GM18868 (cell line): ENCODE results near the gene SYT11.
"Not testable (repeated sequence)": the region's sequence is repeated elsewhere in the genome, so short reads cannot be mapped to it uniquely, and the experiment has no call there.

Source experiments
- ATAC-seq: cut with Tn5 transposase; IDR thresholded peaks from one replicate; pipeline ENCODE4 v1.9.1; 2021; ENCODE audit warnings: mild to moderate bottlenecking, moderate library complexity; ENCODE audit not compliant: unreplicated experiment

SYT11 gene

DNA sequence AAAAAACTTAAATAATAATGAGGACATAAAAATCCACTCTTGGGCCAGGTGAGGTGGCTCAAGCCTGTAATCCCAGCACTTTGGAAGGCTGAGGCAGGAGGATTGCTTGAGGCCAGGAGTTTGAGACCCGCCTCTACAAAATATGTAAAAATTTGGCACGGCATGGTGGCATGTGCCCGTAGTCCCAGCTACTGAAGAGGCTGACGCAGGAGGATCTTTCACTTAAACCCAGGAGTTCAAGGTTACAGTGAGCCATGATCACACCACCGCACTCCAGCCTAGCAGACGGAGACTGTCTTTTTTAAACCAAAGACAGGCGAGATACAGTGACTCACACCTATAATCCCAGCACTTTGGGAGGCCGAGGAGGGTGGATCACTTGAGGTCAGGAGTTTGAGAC lies 37.1 kb downstream of the SYT11 start:
- not testable (repeated sequence) for ATAC-seq

DNA sequence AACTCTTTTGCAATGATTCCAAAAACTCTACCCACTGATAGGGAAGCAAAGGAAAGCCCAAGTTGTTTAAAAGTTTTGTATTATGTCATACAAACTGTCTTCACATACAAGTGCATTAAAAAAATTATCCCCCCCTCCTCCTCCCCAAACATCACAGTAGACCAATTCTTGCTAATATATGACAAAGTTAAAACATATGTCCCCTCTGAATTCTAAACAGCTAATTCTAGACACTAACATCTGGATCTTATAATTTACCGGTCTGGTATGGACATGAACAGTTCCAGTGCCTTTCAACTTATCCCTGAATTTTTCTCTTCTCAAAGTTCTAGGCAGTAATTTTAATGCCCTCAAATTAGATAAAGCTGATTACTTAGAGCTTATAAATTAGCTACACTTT lies 38.4 kb downstream of the SYT11 start:
- no peak for ATAC-seq

DNA sequence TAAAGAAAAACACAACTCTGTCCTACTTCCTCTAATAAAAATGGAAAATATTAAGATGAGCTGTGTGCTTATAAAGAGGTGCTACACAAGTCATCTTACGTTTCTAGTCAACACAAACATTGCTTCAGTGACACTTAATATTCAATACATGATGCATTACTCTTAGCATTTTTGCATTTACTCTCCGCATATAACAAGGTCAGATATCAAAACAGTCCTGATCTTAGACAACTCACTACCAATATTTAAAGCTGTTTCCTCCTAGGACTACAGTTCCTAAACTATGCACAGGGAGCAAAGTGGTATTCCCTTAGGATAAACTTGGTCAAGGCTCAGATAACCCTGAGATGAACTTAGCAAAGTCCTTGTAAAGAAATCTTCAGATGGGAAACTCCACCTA lies 39.5 kb downstream of the SYT11 start:
- no peak for ATAC-seq

DNA sequence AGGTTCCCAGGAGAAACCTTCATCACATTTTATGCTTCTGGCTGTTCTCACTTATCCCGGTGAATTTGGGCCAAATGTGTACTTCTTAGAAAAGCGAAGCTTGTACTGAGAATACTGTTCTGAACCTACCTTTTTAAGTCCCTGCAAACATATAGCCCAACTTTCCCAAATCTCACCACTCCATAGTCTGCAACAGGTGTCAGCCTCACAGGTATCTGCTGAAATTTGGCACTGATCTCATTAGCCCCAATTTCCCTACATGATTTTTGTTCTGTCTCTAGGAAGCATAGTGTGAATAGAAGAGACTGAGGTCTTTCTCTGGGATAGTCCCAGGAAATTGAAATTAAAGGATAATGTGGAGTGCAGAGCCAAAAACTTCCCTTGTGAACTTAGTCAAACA lies 40.3 kb downstream of the SYT11 start:
- ATAC-seq = no peak

DNA sequence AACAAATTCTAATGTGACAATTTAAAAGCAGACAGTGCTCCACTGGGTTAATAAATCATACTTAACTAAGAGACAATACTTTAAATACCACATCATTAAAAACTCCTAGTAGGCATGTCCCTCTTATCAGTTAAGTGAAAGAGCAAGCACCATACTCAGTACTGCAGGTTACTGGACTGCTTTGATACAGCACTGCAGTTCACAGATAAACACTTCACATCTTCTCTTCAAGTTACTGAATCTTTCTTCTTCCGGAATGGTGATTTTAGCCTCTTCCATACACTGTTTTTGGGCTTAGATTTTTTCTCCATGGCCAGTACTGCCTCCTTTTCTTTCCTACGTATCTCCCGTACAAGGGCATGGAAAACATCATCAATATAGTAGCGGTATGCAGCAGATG lies 40.8 kb downstream of the SYT11 start:
- ATAC-seq = no peak

DNA sequence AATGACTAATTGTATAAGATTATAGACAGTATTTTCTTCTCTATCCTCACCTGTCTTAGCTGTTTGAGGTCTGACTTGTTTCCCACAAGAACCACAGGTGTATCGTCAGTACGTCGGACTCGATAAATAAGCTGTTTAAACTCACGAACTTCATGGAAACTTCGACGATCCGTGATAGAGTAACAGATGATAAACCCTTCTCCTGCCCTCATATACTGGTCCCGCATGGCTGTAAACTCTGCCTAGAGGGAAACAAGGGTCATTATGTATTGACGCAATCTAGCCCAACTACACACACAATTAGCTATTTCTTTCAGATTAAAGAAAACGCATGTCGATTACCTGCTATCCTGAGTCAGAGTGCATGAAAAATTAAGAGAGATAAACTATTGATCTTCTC lies 44.9 kb downstream of the SYT11 start:
- no peak for ATAC-seq

DNA sequence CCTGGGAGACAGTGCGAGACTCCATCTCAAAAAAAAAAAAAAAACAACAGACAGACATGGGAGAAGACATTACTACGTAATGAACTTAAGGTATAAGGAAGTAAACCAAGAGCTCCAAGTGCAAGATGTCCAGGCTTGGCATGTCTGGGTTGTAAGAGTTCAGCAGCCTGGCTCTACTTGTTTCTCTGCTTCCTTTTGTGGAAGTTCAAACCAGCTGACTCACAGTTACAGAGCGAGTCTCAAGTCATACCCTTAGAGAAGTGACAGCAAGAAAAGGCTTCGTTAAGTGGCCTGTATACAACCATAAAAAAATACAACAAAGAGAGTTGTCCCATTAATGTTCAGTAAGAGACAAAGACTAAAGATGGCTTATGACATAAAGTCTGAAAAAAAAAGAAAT lies 50.5 kb downstream of the SYT11 start:
- ATAC-seq = no peak

DNA sequence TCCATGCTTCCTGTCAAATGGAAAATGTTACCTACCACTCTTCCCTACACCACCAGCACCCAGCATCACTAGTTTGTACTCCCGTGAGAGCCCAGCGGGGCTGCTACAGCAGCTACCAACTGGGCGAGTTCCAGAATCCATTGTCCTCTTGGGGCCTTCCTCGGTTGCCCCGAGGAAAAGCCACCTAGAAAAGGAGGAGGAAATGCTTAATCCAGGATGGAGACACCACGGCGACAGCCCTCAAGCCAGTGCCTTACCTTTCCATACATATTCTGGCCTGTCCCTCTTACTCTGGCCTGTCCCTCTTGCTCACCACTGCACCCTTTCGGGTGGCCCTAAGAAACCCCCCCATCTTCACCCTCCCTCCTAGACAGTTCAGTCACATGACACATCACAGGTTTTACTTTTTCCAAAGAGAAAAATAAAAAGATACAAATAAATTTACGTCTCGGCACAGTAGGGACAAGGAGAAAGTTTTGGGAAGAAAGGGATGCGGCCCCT lies 51.3 kb downstream of the SYT11 start:
- ATAC-seq = peak; percentile 44

DNA sequence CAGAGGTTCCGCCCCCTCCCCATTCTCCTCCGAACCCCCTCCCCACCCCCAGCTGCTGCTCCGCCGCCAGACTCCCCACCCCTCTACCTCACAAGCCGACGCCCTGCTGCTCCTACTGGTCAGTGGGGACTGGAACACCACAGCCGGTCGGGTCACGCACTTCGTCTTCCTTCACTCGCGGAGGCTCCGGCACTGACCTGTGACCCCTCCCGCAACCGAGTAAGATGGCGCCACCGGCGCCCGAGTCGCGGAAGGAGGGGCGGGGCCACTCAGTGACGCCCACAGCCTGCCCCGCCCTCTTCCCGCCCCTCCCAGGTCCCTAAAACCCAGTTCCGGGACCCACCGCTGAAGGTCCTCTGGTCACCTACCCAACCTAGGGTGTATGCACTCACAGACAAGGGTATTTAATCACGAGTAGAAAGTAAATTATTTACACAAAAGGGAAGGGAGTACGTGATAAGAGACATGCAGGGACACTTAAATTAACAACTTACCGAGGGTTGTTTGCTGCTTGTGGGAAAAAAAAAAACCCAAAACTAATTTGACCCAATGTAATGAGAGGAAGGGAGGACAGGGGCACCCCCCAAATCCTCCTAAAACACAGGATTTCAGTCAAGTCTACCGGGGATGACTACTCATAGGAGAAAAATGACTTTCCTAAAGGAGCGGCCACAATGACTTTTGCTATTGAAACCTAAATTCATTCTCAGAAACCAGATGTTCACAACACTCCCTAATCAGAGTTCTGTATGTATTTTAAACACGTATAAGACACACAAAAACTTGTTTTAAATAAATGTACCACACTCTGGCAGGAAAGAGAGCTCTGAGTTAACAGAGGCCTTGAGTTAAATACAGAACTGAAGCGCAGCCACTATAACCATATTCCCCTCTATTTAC lies 52.0 kb downstream of the SYT11 start, which contains the start of gene RIT1:
TSS of gene RIT1 (minus strand) at position 194 of the 900 bp plus-strand sequence. CDS start 588 bp downstream, outside the sequence.
- peak; percentile 85 for ATAC-seq

DNA sequence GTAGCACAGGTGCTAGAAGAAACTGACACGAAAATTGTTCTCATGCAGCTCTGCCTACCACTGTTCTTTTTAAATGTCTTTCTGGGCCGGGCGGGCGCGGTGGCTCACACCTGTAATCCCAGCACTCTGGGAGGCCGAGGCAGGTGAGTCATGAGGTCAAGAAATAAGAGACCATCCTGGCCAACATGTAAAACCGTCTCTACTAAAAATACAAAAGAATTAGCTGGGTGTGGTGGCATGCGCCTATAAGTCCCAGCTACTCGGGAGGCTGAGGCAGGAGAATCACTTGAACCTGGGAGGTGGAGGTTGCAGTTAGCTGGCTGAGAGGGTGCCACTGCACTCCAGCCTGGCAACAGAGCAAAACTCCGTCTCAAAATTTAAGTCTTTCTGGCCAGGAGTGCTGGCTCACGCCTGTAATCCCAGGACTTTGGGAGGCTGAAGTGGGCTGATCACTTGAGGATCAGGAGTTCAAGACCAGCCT lies 52.7 kb downstream of the SYT11 start:
- no peak for ATAC-seq

DNA sequence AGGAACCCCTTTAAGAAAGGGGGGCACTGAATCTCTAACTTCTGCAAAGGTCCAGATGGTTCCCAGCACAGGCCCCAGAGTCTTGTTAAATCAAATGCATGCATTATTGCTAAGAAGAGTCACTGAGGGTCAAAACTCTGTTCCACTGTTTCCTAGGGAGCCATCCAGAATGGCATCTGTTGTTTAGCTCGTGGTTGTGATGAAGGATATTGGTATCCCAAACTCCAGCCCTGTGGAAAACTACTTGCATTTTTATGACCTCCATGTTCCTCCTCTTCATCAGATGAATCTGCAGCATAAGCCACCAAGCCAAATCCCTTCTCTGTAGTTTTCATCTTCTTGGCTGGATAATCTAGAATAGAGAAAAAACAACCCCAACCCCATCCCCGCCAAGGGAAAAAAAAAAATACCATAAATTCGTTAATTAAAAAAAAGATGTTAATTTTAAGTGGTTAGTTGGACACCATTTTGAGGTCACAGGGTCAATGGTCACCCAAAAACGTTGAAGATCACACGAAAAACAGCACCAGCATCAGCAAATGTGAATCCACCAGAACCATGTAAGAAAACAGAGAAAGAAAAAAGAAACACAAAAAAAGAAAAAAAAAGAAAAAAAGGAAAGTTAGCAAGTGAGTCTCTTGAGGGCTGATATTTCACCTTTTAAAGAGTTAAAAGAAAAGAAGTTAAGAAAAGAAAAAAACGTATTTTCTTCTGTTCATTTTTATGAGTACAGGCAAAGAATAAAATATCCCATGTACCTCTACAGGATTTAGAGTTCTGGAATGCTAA lies 54.8 kb downstream of the SYT11 start:
- no peak for ATAC-seq

DNA sequence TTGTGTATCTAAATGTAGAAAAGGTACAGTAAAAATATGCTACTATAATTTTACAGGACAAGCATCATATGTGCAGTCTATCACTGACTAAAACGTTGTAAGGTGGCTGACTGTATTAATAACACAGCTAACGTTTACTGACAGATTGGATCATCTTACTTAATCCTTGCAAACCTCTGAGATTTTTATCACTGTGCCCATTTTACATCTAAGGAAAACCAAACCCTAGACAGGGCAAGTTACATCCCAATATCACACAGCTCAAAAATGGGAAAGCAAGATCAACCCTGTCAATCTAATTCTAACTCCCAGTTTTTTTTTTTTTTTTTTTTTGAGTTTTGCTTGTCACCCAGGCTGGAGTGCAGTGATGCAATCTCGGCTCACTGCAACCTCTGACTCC lies 59.3 kb downstream of the SYT11 start:
- no peak for ATAC-seq

DNA sequence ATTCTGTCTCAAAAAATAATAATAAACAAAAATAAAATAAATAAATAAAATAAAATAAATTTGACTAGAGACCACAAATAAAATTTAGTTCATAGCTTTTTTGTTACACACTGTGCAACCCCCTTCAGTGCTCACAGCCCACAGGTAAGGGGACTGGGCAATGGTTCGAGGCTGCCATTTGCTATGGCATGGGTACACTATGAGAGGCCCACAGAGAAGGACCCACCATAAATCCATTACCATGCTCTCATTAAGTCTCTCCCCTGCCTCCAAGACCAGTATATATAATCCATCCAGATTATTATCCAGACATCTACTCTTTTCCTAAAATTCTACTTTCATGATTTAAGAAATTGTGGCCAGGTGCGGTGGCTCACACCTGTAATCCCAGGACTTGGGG lies 60.4 kb downstream of the SYT11 start:
- ATAC-seq = no peak

DNA sequence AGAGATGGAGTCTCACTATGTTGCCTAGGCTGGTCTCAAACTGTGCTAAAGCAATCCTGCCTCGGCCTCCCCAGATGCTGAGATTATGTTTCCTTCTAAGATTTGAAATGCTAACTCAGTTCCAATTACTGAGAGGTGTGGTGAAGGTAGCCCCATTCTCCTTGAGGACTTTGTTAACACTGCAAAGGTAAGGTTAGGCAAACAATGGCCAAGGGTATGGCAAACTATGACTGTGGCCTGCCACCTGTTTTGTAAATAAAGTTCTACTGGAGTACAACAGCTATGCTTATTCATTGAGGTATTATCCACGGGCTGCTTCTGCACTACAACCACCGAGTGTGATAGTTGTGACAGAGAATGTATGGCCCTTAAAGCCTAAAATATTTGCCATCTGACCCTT lies 61.4 kb downstream of the SYT11 start:
- ATAC-seq = no peak

DNA sequence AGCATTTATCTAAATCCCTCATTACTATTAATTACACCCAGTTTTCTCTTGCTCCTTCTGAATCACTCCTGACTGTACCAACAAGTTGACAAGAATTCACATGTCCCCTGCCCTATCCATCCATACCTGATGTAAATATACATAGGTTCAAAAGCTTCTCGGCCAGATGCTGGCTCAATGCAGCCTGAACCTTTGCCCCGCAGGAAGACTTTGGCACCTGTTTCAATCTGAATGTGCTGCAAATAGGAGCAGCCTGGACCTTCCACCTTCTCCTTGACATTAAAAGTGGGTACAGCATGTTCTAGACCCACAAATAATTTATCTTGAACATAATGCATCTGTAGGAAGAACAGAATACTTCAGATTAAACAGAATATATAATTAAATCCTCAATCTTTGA lies 66.1 kb downstream of the SYT11 start:
- no peak for ATAC-seq

DNA sequence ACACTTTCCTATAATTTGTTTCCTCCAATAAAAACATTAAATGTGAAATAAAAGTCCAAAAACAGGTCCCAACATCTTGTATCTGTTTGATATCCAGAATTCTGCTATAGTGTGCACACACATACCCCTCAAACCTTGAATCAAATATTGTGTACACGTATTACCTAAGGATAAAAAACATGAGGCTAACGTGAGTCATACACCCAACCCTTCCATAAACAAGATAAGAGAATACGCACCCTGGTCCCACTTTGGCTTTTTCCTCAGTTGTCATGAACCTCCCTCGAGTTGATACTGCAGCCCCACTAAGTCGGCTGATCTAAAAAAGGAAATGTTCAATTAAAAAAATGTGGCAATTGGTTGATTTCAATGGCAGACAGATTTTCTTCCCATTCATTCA lies 69.7 kb downstream of the SYT11 start:
- no peak for ATAC-seq

DNA sequence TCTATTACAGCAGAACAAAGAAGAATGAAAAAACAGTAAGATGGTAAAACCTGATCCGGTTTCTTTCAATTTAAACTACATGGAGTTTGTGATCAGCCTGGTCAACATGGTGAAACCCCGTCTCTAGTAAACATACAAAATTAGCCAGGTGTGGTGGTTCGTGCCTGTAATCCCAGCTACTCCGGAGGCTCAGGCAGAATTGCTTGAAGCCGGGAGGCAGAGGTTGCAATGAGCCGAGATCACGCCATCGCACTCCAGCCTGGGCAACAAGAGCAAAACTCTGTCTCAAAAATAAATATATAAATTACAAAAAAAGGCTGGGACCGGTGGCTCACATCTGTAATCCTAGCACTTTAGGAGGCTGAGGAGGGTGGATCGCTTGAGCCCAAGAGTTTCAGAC lies 71.4 kb downstream of the SYT11 start:
- ATAC-seq = not testable (repeated sequence)

DNA sequence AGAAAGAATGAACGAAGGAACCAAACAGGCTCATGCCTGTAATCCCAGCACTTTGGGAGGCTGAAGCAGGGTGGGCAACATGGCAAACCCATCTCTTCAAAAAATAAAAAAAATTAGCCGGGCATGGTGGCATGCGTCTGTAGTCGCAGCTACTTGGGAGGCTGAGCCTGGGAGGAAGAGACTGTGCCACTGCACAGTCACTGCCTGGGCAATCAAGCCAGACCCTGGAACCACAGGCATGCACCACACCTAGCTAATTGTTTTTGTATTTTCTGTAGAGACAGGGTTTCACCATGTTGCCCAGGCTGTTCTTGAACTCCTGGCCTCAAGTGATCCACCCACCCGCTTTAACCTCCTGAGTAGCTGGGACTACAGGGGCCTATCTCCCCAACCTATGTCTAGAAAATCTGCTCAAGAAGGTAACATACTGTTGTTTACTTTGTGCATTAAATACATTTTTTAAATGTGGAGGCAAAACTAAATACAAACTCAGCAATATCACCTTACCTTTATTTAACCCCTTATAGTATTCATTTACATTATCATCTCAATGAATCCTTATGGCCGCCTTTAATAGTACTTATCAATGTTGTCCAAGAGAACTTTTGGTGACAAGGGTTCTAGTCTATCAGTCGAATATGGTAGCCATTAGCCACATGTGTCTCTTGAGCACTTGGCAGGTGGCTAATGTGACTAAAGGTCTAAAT lies 72.1 kb downstream of the SYT11 start:
- no peak for ATAC-seq

DNA sequence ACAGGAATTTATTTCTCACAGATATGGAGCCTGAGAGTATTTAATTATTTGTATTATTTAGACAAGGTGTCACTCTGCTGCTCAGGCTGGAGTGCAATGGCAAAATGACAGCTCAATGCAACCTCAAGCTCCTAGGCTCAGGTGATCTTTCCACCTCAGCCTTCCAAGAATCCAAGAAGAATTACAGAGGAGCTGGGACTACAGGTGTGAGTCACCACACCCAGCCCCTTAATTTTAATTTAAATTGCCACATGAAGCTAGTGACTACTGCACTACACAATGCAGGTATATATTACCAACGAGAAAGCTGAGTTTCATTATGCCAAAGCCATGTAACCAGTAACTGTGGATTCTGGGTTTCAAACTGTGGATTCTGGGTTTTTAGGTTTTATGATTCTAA lies 72.7 kb downstream of the SYT11 start:
- ATAC-seq = no peak

DNA sequence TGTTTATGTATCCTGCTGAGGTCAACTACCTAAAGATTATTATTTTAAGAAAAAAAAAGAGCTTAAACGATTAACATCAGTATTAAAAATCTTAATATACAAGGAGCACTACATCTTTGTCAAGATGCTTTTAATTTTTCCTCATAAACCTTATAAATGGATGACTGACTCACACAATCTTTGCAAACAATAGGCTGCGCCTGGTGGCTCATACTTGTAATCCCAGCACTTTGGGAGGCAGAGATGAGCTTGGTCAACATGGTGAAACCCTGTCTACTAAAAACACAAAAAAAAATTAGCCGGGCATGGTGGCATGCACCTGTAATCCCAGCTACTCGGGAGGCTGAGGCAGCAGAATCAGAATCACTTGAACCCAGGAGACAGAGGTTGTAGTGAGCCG lies 73.1 kb downstream of the SYT11 start:
- no peak for ATAC-seq

DNA sequence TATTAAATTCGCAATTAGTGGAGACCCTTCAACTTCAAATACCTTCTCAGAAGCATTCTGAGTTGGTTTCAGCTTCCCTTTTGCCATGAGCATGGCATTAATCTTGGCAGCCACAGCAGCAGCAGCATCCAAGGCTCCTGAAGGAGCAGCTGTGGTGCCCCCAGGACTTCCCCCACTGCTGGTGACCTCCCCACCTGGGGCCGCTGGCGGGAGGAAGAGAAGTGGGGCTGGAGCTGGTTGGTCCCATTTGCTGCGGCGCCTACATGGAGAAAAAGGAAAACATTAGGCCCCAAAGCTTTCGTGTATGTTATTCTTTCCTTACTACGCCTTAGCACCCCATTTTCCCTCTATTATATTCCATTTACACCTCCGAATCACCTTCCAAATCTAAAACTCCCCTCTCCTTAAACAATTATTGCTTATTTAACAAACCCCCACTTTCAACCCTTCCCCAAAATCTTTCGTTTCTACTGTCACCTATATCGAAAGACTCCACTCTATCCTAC lies 74.3 kb downstream of the SYT11 start:
- no peak for ATAC-seq
